Measurements from ENCODE around the gene SUB1.
A peak's percentile ranks its signal among the peaks of the same experiment; 100 is the strongest.

Gene SUB1

DNA sequence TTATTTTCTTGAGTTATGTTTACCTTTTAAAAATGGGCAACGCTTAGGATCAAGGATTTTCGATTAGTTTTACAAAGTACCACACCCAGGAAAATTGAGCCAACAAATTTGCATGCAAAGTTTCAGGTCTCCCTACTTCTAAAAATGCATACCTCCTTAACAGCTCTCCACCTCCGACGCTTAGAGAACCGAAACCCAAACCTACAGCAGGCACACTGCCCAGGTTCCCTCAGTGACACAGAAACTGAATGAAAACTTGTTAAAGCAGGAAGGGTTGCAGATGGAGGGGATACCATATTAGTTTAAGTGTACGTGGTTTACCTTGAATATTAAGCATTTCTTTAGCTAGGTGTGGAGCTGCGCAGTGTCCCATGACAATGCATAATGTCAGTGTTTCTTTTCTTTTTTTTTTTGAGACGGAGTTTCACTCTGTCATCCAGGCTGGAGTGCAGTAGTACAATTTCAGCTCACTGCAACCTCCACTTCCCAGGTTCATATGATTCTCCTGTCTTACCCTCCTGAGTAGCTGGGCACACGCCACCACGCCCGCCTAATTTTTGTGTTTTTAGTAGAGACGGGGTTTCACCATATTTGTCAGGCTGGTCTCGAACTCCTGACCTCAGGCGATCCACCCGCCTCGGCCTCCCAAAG is 1.6 kb upstream of the SUB1 start:
- DNase-seq (ENCODE audit: low read depth): no peak
- no peak for TF ChIP-seq CTCF (conservative IDR thresholded peaks at IDR 0.05; ENCODE audit: low read depth, low read length)
- H3K4me3 ChIP-seq (ENCODE audit: low read length): no peak overlapping the region

DNA sequence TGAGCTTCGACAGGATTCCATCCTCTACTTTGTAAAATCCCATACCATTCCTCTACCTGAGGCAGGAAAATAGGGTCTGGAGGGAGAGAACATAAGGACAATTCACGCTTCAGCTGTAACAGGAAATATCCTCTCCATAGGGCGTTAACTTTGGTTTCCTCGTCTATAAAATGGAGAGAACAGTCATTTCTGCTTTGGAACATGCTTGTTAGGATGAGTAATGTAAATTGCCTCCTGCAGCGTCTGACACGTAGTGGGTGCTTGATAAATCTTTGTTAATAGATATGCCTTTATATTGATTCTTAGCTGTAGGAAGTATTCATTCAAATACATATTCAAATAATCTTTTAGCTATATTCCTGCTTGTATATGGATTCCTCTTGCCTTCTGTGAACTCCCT is 711 bp upstream of the SUB1 start:
- DNase-seq (ENCODE audit: low read depth): no peak
- TF ChIP-seq CTCF (conservative IDR thresholded peaks at IDR 0.05; ENCODE audit: low read depth, low read length): no peak
- no peak overlapping the region for H3K4me3 ChIP-seq (ENCODE audit: low read length)

DNA sequence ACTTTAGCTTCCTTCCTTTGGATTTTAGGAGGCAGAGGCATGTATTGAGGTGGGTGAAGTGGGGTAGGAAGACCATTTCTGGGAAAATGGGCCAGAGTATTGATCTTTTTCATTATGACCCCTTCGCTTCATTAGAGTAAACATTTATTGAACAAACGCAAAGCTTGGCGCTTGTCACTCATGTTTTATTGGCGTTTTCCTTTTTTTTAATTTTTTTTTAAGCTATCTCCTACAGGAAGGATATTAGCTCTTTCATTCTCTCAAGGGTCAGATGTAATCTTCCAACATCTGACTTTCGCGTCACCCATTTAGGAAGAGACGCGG is 273 bp upstream of the SUB1 start:
- H3K4me3 ChIP-seq (ENCODE audit: low read length): peak overlapping the region; percentile 96
- TF ChIP-seq CTCF (conservative IDR thresholded peaks at IDR 0.05; ENCODE audit: low read depth, low read length): no peak
- DNase-seq (ENCODE audit: low read depth): no peak

GRCh38 chr5:32586276-32586599 is 881 bp downstream of the SUB1 start:
- DNase-seq (ENCODE audit: low read depth): no peak
- TF ChIP-seq CTCF (conservative IDR thresholded peaks at IDR 0.05; ENCODE audit: low read depth, low read length): no peak
- peak overlapping the region; percentile 96 for H3K4me3 ChIP-seq (ENCODE audit: low read length)

GRCh38 chr5:32587067-32587551 is 1.8 kb downstream of the SUB1 start:
- no peak for DNase-seq (ENCODE audit: low read depth)
- no peak for TF ChIP-seq CTCF (conservative IDR thresholded peaks at IDR 0.05; ENCODE audit: low read depth, low read length)
- peak overlapping the region; percentile 96 for H3K4me3 ChIP-seq (ENCODE audit: low read length)

DNA sequence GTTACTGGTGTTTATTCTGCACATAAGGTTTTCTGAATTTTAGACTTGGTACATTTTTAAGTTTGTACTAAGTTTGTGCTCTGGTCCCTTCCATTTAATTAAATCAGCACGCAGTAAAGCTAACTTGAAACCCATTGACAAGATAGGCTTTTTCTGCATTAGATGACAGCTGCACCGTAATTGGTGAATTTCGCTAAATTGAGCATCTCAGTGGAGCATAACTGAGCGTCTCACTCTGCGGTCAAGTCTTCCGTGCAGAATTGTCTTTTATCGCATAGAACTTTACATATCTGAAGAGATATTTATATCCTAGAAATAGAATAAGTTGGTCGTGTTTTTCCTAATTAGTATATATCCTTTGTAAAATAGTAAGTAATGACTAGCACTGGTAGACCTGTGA is 4.1 kb downstream of the SUB1 start:
- no peak for DNase-seq (ENCODE audit: low read depth)
- no peak for TF ChIP-seq CTCF (conservative IDR thresholded peaks at IDR 0.05; ENCODE audit: low read depth, low read length)
- no peak overlapping the region for H3K4me3 ChIP-seq (ENCODE audit: low read length)

DNA sequence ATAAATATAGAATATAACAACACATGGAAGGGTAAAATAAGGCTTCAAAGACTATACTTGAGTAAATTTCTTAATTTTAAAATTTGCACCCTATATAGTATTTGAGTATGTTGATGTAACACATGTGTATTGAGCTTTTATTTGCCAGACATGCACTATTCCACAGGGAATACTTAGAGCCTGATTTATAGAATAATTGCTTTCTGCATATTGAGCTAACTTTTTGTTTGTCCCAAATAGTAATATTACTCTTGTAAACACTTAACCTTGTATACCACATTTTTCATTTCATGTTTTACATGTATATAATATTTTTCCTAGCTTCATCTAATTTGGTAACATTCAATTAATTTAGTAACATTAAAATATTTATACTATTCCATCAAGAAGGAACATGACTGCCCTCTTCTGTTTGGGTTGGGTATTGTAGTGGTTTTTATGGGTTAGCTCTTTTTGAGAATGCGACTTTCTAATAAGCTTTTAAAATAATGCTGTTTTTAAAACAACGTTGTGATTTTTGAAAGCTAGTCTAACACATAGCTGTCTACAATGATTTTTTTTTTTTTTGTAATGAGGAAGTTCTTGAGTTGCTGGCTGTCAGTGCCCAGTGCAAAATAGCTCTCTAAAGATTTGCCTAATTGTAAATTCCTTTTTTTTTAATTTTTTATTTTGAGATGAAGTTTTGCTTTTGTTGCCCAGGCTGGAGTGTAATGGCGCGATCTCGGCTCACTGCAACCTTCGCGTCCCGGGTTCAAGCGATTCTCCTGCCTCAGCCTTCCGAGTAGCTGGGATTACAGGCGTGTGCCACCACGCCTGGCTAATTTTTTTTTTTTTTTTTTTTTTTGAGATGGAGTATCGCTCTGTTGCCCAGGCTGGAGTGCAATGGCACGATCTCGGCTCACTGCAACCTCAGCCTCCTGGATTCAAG is 4.8 kb downstream of the SUB1 start:
- no peak overlapping the region for H3K4me3 ChIP-seq (ENCODE audit: low read length)
- TF ChIP-seq CTCF (conservative IDR thresholded peaks at IDR 0.05; ENCODE audit: low read depth, low read length): peak; percentile 65
- no peak for DNase-seq (ENCODE audit: low read depth)
